Right kidney (tissue), 1 donor: ENCODE results near the gene ADGRE1.

ENCODE experiments used
- DNase-seq: peaks from one replicate; pipeline ENCODE4 v3.0.0-alpha.2; 2016

ADGRE1 gene

DNA sequence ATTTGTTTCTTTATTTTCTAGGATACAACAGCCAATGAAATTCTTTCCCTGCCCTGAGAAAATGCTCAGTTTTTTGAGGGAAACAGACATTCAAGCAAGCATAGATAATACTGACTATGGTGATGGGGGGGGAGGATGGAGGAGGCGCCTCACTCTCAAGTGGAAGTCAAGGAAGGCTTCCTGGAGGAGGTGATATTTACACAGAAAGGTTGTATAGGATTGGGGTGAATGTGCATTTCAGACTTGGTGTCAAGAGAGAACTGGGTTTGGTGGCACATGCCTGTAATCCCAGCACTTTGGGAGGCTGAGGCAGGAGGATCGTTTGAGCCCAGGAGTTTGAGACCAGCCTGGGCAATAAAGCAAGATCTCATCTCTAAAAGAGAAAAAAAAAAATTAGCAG, 12.2 kb upstream of the ADGRE1 start:
- DNase-seq: no peak

DNA sequence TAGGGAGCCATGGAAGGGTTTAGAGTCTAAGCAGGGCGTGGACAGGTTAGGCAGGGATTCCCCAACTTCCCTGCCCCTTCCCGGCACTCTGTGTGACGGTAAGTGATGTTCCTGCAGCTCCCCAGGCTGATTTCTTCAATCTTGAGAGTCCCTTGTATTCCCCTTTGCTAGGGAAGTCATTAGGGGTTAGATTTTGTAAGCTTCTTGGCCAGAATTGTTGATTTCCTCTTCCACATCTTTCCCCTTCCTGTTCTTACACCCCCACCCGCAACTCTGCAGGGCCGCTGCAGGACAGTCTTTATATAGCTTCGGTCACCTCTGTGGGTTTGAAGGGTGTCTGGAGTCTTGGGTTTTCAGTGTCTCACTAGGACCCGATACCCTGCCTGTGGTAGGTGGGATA, 10.6 kb upstream of the ADGRE1 start:
- no peak for DNase-seq

GRCh38 chr19:6877766-6878165, 9.6 kb upstream of the ADGRE1 start:
- DNase-seq: no peak

DNA sequence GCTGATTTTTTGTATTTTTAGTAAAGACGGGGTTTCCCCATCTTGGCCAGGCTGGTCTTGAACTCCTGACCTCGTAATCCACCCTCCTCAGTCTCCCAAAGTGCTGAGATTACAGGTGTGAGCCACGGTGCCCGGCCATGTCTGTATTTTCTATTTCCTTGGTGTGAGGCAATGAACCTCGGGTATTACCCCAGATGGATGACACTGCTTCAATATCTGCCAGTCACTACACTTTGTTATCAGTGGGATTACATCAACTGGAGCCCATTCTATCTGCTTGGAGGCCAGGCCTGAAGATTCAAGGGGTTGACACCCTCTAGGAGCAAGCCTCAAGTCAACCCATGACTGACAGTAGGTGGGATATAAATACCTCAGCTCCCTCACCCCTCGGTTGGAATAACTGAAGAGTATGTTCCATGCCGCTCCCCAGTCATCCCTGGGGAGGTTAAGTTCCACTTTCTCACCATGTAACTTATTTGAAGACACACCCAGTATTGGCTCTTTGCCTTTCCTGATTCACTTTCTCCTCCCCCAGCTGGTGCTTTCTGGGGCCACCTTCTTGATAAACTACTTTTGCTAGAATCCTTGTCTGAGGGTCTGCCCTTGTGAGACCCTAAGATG, 992 bp upstream of the ADGRE1 start:
- no peak for DNase-seq

DNA sequence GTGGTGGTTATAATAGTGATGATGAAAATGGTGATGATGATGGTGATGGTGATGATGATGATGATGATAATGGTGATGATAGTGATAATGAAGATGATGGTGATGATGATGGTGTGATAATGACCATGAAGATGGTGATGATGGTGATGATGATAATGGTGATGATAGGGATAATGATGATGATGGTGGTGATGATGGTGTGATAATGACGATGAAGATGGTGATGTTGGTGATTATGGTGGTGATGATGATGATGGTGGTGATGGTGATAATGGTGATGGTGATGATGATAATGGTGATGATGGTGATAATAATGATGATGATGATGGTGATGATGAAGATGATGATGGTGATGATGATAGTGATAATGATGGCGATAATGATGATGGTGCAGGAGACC, 1.6 kb downstream of the ADGRE1 start:
- DNase-seq: no peak

DNA sequence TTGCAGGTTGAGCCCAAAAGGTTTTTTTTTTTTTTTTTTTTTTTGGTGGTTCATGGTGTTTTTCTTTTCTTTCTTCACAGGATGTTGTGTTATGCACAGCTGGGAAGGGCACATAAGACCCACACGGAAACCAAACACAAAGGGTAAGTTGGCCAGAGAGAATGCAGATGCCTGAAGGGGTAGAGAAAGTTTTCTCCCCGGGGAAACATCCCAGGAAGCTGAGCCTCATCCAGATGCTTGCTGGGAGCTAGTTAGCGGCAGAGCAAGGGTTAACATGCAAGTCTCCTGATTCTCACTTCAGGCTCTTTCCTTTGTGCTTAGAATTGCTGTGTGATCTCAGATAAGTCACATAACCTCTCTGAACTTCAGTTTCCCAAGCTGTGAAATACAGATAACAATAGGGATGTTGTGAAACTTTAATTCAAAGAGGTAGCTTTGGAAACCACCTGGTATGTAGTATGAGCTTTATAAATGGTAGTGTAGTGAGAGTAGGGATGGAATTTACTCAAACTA, 3.1 kb downstream of the ADGRE1 start:
- no peak for DNase-seq

DNA sequence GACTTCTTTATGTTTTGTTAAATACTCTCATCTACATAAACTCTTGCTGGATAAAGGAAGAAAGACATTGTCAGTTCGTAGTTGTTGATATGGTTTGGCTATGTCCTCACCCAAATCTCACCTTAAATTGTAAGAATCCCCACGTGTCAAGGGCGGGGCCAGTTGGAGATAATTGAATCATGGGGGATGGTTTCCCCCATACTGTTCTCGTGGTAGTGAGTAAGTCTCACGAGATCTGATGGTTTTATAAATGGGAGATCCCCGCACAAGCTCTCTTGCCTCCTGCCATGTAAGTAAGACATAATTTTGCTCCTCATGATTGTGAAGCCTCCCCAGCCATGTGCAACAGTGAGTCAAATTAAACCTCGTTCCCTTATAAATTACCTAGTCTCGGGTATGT, 3.6 kb downstream of the ADGRE1 start:
- no peak for DNase-seq

DNA sequence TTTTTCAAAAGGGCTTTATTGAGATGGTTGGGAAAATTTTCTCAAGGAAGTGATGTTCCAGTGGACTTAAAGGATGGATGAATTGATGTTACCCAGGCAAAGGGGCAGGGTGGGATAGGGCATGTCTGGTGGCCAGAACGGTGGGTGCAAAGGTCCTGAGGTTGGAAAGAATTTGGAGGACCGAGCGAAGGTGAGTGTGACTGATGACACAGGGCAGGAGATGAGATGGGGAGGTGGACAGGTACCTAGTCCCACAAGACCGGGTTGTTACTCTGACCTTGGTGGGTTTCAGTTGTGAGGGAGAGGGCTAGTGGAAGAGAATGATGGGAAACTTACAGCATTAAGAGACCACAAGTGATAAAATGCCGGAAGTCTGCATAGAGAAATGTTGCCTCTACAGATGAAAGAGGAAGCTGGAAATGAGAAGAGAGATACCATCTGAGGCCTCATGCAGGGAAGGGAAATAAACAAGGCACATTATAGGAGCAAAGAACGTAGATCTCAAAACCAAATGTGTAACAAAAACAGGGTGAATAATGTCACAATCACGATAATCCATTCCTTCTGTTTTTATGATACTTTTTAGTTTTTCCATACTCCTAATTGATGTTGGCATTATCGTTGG, 4.5 kb downstream of the ADGRE1 start:
- no peak for DNase-seq

DNA sequence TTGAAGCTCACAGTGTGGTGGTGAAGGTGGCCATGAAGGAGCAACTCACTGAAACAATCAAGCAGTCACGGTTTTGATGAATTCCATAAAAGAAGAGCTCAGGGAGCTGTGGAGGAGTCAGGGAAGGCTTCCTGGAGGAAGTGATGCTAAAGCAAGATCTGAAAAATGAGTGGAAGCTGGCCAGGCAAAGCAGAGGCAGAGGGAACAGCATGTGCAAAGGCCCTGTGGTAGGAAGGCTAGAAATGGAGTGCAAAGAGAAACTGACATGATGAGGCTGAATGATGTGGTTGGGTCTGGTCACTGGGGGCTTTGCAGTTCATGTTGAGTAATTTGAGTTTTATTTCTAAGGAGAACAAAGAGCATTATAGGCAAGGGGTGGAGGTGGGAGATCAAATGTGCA, 6.9 kb downstream of the ADGRE1 start:
- no peak for DNase-seq

GRCh38 chr19:6903446-6903845, 16.1 kb downstream of the ADGRE1 start:
- no peak for DNase-seq

- no peak for DNase-seq
Observed at GRCh38 chr19:6906559-6907060, 19.2 kb downstream of the ADGRE1 start.

DNA sequence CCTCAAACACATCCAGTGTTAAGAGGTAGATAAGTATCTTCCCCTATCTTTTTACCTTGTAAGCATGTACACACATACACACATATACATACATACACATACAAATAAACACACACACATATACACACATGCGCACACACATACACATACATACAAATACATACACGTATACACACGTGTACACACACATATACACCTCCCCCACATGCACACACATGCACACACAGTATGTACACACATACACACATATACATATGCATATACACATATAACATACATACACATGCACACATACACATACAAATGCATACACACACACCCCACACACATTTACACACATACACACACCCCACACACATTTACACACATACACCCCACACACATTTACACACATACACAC, 24.1 kb downstream of the ADGRE1 start:
- DNase-seq: no peak

DNA sequence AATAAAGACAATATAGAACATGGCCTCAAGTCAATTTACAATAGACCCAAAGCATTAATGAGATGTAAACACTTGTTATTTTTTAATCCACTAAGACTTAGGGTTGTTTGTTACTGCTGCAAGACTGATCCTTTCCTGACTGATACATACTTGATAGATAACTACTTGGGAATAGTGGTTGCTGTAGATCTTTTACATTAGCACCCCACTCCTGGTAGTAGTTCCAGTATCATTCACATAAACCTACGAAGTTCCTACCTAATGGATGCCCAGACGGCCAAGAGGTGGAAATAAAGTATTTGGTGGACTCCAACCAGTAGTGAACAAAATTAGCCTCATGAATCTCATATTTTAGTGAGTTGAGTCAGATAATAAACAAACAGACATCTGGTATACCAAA, 26.9 kb downstream of the ADGRE1 start:
- no peak for DNase-seq

DNA sequence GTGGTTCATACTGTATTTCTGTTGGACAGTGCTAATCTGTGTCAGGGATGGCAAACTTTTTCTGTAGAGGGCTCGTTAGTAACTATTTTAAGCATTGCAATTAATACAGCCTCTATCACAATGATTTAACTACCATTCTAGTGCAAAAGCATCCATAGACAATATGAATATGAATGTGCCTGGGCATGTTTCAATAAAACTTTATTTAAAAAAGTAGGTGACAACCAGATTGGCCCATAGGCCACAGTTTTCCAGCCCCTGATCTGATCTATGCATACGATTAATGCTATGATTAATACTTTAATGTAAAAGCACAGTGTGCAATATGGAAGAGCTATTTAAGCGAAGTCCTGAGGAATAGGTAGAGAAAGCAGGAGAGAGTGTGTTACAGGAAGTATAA, 29.6 kb downstream of the ADGRE1 start:
- no peak for DNase-seq

DNA sequence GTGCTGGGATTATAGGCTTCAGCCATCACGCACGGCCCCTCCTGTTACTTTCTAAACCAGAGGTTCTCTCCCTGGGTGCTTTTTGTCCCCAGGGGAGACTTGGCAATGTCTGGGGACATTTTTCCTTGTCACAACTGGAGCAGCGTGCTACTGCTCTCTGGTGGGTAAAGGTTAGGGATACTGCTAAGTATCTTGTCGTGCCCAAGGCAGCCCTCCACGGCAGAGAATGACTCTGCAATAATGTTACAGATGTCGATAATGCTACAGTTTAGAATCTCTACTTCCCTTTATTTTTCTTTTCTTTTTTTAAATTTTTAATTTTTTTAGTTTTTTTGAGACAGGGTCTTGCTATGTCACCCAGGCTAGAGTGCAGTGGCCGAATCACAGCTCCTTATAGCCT, 38.0 kb downstream of the ADGRE1 start:
- DNase-seq: no peak

GRCh38 chr19:6925801-6926751, 38.7 kb downstream of the ADGRE1 start:
- DNase-seq: no peak

GRCh38 chr19:6930190-6930589, 42.8 kb downstream of the ADGRE1 start:
- no peak for DNase-seq

DNA sequence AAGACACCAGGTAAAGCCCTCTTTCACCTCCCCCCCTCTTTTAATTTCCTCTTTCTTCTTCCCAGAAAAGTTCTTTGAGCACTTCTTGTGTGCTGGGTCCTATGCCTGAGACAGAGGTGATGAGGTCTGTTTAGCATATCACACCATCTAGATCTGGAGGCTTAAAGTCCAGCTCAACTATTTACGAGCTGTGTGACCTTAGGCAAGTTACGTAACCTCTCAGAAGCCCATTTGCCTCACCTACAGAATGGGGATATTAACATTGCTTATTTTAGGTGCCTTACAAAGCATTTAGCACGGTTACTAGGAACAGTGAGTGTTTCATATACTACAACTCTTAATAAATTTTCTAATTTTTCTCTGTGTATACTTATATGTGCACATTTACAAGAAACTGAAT, 47.7 kb downstream of the ADGRE1 start:
- no peak for DNase-seq

DNA sequence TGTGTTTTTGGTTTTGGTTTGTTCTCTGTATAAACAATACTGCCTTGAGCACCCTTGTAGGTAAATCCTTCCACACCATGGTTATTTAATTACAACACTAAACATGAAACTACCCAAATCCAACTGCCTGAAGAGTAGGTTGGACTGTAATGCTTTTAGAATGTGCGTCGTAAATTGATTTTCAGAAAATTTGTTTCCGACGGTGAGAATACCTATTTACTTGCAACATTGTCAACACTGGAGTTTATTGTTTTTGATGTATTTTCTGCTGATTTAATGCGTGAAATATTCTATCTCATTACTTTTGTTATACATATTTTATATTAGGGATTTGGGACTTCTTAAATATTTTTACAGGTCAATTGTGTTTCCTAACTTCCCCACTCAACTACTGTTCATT, 48.2 kb downstream of the ADGRE1 start:
- no peak for DNase-seq

GRCh38 chr19:6945733-6946132, 58.4 kb downstream of the ADGRE1 start:
- DNase-seq: no peak

DNA sequence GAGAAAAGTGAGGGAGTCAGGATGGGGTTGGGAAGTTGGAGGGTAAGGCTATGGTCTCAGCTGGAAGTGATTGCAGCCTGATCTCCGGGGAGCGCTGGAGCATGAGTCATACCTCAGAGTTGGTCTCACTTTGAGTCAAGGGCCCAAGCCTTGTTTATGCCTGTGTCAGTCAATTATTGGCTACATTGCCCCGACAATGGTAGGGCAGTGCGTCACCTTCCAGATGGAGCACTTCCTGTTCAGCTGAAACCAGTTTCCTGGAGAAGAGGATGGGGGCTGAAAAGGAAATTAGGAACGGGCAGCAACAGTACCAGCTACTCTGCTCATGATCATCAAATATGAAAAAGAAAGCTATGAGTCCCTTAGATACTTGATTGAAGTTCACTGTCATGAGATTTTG, 60.4 kb downstream of the ADGRE1 start:
- no peak for DNase-seq

GRCh38 chr19:6948884-6949283, 61.5 kb downstream of the ADGRE1 start:
- no peak for DNase-seq

DNA sequence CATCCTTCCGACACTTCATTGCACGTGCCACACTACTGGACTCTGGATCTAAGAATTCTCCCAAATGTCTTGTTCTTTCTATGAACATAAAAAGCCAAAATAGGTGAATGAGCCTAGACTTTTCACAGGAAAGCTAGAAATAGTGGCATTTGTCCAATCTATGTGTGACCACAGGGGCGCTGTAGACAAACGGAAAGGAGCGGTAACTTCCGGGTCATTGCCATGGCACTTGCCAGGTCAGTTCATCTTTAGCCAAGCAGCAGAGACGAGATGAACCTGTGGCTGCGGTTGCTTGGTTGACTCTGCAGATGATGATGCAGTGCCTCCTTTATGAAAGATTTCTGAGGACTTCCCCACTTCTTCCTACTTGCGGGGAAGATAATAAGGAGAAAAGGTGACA, 65.6 kb downstream of the ADGRE1 start:
- DNase-seq: no peak
